ENCODE measurements around the gene IL16.
A peak's percentile ranks its signal among the peaks of the same experiment; 100 is the strongest.

The IL16 gene

DNA sequence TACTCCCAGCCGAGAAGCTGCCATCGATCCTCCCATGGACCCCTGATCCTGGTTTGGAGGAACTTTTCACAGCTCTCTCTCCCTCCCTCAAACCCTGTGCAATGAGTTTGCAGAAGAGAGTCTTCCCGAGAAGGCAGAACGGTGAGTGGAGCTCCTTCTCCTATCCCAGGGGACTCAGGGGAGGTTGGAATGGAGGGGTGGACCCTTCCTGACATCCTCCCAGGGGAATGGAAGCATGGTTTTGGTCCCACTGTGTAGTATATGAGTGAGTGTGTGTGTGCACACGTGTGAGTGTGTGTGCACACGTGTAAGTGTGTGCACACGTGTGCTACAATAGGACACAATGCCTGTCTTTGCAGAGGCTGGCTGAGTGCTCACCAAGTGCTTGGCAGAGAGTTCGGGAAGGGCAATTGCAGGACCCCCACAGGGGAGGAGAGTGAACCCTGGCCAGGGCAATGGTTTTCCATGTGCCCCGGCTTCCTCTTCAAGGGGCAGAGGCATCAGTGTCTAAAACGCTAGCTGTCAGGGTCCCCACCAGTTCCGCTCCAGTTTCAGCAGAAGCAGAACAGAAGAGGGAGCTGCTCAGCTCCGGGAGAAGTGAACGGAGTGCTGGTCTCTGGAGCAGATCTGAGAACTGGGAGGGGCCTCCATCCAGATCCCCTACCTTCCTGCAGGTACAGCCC, 13.8 kb upstream of the IL16 start:
- H3K4me3 ChIP-seq (replicated peaks; ENCODE audit: low read depth, low read length) = no peak overlapping the region
- no peak for DNase-seq (ENCODE audit: low read depth)

DNA sequence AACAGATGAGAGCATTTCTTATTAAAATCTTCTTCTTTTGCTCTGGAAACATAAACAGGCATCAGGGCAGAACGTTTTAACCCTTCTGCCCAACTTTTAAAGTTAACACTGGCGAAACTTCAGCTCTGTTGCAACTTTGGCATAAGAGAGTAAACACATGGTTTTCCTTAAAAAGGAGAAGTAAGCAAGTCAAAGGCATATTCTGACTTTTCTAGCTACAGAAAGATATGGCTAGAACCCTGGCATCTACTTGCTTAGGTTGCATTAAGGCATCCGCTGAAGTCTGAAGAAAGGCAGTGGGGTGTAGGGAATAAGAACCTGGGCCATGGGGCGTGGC, 13.3 kb upstream of the IL16 start:
- no peak overlapping the region for H3K4me3 ChIP-seq (replicated peaks; ENCODE audit: low read depth, low read length)
- no peak for DNase-seq (ENCODE audit: low read depth)
- TF ChIP-seq, protein P1, sequence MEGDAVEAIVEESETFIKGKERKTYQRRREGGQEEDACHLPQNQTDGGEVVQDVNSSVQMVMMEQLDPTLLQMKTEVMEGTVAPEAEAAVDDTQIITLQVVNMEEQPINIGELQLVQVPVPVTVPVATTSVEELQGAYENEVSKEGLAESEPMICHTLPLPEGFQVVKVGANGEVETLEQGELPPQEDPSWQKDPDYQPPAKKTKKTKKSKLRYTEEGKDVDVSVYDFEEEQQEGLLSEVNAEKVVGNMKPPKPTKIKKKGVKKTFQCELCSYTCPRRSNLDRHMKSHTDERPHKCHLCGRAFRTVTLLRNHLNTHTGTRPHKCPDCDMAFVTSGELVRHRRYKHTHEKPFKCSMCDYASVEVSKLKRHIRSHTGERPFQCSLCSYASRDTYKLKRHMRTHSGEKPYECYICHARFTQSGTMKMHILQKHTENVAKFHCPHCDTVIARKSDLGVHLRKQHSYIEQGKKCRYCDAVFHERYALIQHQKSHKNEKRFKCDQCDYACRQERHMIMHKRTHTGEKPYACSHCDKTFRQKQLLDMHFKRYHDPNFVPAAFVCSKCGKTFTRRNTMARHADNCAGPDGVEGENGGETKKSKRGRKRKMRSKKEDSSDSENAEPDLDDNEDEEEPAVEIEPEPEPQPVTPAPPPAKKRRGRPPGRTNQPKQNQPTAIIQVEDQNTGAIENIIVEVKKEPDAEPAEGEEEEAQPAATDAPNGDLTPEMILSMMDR (IDR thresholded peaks at IDR 0.05; ENCODE audit: low read length, missing control alignments) = no peak

More for the DNA sequence above, 13.8 kb upstream of the IL16 start:
- TF ChIP-seq, protein P1 (IDR thresholded peaks at IDR 0.05; ENCODE audit: low read length, missing control alignments) = peak; percentile 20

DNA sequence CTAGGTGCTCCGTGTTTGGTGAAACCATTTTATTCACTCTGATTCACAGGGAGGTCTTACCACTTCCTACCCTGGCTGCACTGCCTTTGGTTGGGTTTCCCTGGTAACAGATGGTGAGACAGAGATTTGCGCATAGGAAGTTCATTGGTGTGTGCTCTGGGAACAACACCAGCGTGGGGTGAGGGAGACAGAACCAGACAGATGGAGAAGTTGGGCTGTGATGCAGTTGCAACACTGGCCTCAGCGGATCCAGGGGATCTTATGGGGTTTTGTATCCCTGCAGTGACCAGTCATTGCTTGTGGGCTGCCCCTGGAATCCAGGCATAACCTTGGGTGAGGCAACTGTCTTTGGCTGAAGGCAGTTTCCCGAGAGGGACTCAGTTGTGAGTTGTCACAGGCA, 12.5 kb upstream of the IL16 start:
- no peak for DNase-seq (ENCODE audit: low read depth)
- TF ChIP-seq, protein P1 (IDR thresholded peaks at IDR 0.05; ENCODE audit: low read length, missing control alignments) = no peak
- no peak overlapping the region for H3K4me3 ChIP-seq (replicated peaks; ENCODE audit: low read depth, low read length)

DNA sequence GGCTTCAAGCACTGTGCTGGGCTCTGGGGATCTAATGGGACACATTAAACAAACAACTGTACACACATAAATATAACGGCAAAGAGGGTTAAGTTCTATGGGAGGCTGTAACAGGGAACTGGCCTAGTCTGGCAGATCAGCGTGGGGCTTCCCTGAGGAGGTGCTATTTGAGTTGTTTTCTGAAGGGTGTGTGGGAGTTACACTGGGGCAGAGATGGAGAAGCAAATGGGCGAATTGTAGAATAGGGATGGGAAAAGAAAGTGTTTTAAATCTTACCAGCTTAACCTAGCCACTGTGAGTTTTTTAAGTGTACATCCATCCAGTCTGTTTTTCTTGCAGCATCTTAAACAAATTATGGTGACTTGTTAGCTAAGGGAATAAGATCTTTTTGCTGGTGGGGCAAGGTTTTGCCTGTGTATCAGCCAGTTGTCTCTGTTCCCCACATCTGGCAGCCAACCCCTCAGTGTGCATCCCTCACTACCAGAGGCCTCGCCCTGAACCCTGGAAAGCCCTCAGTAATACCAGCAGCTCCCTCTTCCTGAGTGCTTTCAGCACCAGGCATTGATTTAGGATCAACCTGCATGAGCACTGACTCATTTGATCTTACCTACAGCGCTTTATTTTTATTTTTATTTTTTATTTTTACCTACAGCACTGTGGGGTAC, 10.9 kb upstream of the IL16 start:
- TF ChIP-seq, protein P1 (IDR thresholded peaks at IDR 0.05; ENCODE audit: low read length, missing control alignments) = no peak
- DNase-seq (ENCODE audit: low read depth) = no peak
- no peak overlapping the region for H3K4me3 ChIP-seq (replicated peaks; ENCODE audit: low read depth, low read length)

DNA sequence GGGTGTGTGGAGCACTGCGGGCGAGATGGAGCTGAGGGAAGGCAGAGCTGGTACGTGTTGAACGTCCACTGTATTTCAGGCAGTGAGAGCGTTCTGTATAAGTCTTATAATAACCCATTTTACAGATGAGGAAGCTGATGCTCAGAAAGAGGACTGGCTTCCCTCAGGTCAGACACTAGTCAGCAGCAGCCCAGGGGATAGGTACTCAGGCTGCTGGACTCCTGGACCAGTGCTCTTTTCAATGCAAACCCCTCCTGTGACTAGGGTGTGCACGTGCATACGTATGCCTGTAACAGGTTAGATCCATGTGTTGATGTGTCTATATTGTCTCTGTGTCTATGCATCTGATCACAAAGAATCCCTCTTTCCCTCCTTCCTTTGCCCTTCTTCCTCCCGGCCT, 8.3 kb upstream of the IL16 start:
- DNase-seq (ENCODE audit: low read depth) = no peak
- TF ChIP-seq, protein P1 (IDR thresholded peaks at IDR 0.05; ENCODE audit: low read length, missing control alignments) = no peak
- no peak overlapping the region for H3K4me3 ChIP-seq (replicated peaks; ENCODE audit: low read depth, low read length)

DNA sequence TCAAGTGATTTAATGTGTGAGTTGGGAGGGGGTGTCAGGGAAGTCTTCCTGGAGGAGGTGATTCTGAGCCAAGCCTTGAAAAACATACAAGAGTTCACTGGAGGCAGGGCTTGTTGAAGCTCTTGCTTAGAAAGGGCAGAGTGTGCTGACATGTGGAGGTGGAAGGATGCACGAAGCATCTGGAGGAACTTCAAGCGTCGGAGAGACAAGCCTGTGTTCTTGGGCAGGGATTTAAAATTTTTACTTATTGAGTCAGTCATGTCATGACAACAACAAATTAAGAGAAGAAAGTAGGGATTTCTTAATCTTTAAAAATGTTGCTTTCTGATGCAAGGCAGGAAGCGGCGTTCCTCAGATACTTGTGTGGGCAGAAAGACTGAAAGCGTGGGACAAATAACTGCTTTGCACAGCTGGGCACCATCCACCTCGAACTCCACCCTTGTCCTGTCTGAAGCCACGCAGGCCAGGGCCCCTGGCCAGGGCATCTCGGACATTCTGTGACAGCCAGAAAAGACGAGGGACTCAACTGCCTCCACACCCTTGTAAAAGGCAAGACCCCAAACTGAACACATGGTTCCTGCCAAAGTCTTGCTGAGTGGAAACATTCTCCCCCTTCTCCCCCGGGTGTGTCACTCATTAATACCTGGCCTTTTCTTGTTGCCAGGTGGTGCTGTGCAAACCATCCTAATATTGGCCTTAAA, 6.9 kb upstream of the IL16 start:
- H3K4me3 ChIP-seq (replicated peaks; ENCODE audit: low read depth, low read length) = no peak overlapping the region
- TF ChIP-seq, protein P1 (IDR thresholded peaks at IDR 0.05; ENCODE audit: low read length, missing control alignments) = no peak
- DNase-seq (ENCODE audit: low read depth) = peak; percentile 99

All from fibroblast of pulmonary artery (primary cell).